Testis (tissue), 2 donors: ENCODE results near the gene ACE.

Source experiments
- POLR2A ChIP-seq: fragments of 450-650 bp; IDR thresholded peaks from one replicate; pipeline ENCODE4 v1.6.1; 2017; ENCODE audit warnings: antibody characterized with exemption, mild to moderate bottlenecking, moderate library complexity
- TF ChIP-seq, protein P1 (sequence below), 3 experiments: fragments of 450-650 bp in 2 of 3; fragments of 200-600 bp in 1 of 3; sonication (generic) in 1 of 3; IDR thresholded peaks; one replicate each; pipeline ENCODE4 v1.5.1; 2016 to 2019; ENCODE audit warnings: antibody characterized with exemption in 3 of 3, mild to moderate bottlenecking in 2 of 3, moderate library complexity in 1 of 3

DNA sequence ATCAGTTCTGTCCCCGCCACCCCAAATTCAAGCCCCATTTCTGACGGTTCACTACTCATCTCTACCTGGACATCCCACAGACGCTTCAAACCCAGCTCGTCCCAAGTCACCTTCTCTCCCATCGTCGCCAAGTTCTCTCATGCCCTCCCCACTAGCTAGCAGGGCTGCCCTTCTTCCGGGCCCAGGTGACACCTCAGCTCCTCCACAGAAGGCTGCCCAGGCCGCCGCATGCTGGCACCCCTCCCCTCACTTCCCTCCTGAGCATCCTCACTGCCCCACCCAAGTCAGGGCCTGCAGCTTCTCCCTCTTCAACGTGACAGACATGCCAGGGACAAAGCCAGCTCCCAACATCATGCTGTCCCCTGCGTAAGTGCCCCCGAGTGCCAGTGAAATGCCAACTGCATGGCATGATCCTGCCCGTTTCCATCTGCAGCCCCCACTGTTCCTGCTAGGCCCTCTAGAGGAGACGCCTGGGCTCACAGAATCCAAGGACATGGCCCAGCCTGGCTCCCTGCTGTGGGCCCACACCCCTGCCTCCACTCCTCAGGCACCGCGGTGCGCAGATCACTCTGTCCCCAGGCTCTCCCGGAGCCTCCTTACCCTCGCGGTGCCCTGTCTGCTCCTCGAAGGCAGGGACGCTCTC is 36.6 kb upstream of the ACE start:
- no peak for TF ChIP-seq POLR2A
- TF ChIP-seq, protein P1, sequence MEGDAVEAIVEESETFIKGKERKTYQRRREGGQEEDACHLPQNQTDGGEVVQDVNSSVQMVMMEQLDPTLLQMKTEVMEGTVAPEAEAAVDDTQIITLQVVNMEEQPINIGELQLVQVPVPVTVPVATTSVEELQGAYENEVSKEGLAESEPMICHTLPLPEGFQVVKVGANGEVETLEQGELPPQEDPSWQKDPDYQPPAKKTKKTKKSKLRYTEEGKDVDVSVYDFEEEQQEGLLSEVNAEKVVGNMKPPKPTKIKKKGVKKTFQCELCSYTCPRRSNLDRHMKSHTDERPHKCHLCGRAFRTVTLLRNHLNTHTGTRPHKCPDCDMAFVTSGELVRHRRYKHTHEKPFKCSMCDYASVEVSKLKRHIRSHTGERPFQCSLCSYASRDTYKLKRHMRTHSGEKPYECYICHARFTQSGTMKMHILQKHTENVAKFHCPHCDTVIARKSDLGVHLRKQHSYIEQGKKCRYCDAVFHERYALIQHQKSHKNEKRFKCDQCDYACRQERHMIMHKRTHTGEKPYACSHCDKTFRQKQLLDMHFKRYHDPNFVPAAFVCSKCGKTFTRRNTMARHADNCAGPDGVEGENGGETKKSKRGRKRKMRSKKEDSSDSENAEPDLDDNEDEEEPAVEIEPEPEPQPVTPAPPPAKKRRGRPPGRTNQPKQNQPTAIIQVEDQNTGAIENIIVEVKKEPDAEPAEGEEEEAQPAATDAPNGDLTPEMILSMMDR (IDR thresholded peaks at IDR 0.05): no peak
